MM.1S (cell line): Measurements from ENCODE around the gene LBHD2.

ENCODE experiments used
- EZH2 ChIP-seq: fragments of 300-600 bp; sonication (generic); optimal IDR thresholded peaks from 2 replicates; pipeline ENCODE3; 2017; ENCODE audit warnings: low read depth, mild to moderate bottlenecking, antibody characterized with exemption, low read length, mixed read lengths
- EZH2phosphoT487 ChIP-seq: fragments of 300-600 bp; sonication (generic); IDR thresholded peaks from 2 replicates; pipeline ENCODE4 v1.6.1; 2018; ENCODE audit warnings: antibody characterized with exemption, low read length
- TF ChIP-seq, protein P1 (sequence below): fragments of 300-600 bp; sonication (generic); IDR thresholded peaks from 2 replicates; pipeline ENCODE4 v1.5.1; 2016; ENCODE audit warnings: antibody characterized with exemption, low read length, mixed read lengths

GRCh38 chr14:103115845-103116572 is 32.0 kb downstream of the LBHD2 start:
- TF ChIP-seq, protein P1, sequence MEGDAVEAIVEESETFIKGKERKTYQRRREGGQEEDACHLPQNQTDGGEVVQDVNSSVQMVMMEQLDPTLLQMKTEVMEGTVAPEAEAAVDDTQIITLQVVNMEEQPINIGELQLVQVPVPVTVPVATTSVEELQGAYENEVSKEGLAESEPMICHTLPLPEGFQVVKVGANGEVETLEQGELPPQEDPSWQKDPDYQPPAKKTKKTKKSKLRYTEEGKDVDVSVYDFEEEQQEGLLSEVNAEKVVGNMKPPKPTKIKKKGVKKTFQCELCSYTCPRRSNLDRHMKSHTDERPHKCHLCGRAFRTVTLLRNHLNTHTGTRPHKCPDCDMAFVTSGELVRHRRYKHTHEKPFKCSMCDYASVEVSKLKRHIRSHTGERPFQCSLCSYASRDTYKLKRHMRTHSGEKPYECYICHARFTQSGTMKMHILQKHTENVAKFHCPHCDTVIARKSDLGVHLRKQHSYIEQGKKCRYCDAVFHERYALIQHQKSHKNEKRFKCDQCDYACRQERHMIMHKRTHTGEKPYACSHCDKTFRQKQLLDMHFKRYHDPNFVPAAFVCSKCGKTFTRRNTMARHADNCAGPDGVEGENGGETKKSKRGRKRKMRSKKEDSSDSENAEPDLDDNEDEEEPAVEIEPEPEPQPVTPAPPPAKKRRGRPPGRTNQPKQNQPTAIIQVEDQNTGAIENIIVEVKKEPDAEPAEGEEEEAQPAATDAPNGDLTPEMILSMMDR, result no peak
- TF ChIP-seq EZH2 (no peak), EZH2phosphoT487 (no peak)
